Thymus (tissue), 11 donors: ENCODE measurements around the gene RBM15B. TPM values are rescaled to one million over a fixed set of nuclear protein-coding genes. Genes with fewer than 3 reads are reported as not detected.

Experiments used
- DNase-seq, 9 donors: peaks; one replicate each; pipeline ENCODE4 v3.0.0-alpha.2; 2013; ENCODE audit warnings: low spot score in 9 of 9, low read depth in 6 of 9, missing footprints in 1 of 9
- H3K27ac ChIP-seq, 2 donors: one replicate each; pipeline ENCODE4 v1.5.1; 2013; ENCODE audit warnings: control low read depth in 1 of 2, low read depth in 1 of 2, low read length in 1 of 2, mild to moderate bottlenecking in 1 of 2, moderate library complexity in 1 of 2
- H3K27me3 ChIP-seq, 2 donors: one replicate each; pipeline ENCODE4 v1.5.1; 2013; ENCODE audit warnings: low read length in 1 of 2; ENCODE audit not compliant: control insufficient read depth in 2 of 2, insufficient read depth in 1 of 2
- H3K36me3 ChIP-seq, 2 donors: one replicate each; pipeline ENCODE4 v1.5.1; 2013; ENCODE audit warnings: low read length in 1 of 2, mild to moderate bottlenecking in 1 of 2, moderate library complexity in 1 of 2; ENCODE audit not compliant: control insufficient read depth in 2 of 2, insufficient read depth in 2 of 2
- H3K4me1 ChIP-seq, 2 donors: one replicate each; pipeline ENCODE4 v1.5.1; 2013; ENCODE audit warnings: low read length in 2 of 2; ENCODE audit not compliant: control insufficient read depth in 2 of 2, insufficient read depth in 2 of 2
- H3K4me3 ChIP-seq, 2 donors: one replicate each; pipeline ENCODE4 v1.5.1; 2013; ENCODE audit warnings: low read length in 2 of 2, control low read depth in 1 of 2, mild to moderate bottlenecking in 1 of 2
- H3K9me3 ChIP-seq, 2 donors: one replicate each; pipeline ENCODE4 v1.5.1; 2013; ENCODE audit warnings: low read length in 1 of 2, mild to moderate bottlenecking in 1 of 2; ENCODE audit not compliant: control insufficient read depth in 2 of 2, insufficient read depth in 1 of 2
- WGBS: extraction: QIAGEN DNeasy Blood & Tissue Kit; methylation state at CpG from one replicate; pipeline ENCODE4 v1.1.7; 2013; 5-methylcytosine and 5-hydroxymethylcytosine counted together
- polyA plus RNA-seq: library from polyadenylated mRNA; stranded (reverse); fragments of 200-250 nt; gene quantifications from one replicate; pipeline ENCODE4 v1.2.3, GENCODE V29; 2013
- total RNA-seq: library from RNA; stranded (reverse); fragments of 120-200 nt; gene quantifications from one replicate; pipeline ENCODE4 v1.2.4, GENCODE V29; 2013
- donor health status: healthy.

Gene RBM15B
- total and polyA plus RNA-seq, 2 donors, result 13.0 to 17.7 TPM

DNA sequence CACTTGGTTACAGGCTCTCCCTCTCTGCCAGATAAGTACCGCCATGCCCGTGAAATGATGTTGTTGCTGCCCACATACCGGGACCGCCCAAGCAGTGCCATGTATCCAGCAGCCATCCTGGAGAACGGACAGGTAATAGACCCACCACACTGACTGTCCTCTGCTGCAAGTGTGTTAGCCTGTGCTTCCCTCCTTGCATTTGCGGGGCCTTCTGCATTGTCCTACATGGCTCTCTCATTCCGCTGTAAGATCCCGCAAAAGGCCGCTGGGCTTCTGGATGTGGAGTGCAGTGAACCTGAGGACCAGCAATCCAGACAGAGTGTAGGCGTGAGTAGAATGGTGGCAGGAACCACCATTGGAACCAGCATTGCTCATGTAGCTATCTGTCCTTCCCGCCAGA lies 16.6 kb upstream of the RBM15B start:
- no peaks in the 10 kb centered on the region for H3K9me3 ChIP-seq
- WGBS, result 97% methylated on average over 11 of the region's 11 CpGs
- no peak overlapping the region for H3K4me3 ChIP-seq
- DNase-seq, result no peak
- H3K4me1 ChIP-seq, result peaks cover 8 to 17% of the 10 kb centered on the region in 2 donors
- peaks cover 0 to 2% of the 10 kb centered on the region in 2 donors for H3K27me3 ChIP-seq
- no peaks in the 10 kb centered on the region for H3K36me3 ChIP-seq
- no peak overlapping the region for H3K27ac ChIP-seq

DNA sequence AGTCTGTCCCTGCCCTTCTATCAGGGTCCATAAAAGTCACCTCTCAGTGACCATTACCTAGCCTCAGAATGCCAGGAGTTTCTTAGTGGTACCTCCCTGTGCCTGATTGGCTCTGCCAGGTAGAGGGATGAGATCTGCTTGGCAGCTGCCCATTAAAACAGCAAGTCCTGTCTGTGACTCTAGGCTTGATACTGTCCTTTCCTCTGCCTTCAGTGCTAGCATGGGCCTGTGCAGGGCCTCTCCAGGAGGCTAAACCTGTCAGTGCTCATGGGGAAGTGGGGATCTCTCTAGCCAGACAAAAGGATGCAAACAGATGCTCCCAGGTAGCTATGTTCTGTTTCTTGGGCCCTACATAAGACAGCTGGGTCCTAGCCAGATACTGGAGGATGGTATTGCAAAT lies 15.9 kb upstream of the RBM15B start:
- no peaks in the 10 kb centered on the region for H3K36me3 ChIP-seq
- H3K27ac ChIP-seq, result no peak overlapping the region
- H3K4me3 ChIP-seq, result no peak overlapping the region
- peaks cover 0 to 2% of the 10 kb centered on the region in 2 donors for H3K27me3 ChIP-seq
- peaks cover 15 to 24% of the 10 kb centered on the region in 2 donors for H3K4me1 ChIP-seq
- no peak for DNase-seq
- no peaks in the 10 kb centered on the region for H3K9me3 ChIP-seq

DNA sequence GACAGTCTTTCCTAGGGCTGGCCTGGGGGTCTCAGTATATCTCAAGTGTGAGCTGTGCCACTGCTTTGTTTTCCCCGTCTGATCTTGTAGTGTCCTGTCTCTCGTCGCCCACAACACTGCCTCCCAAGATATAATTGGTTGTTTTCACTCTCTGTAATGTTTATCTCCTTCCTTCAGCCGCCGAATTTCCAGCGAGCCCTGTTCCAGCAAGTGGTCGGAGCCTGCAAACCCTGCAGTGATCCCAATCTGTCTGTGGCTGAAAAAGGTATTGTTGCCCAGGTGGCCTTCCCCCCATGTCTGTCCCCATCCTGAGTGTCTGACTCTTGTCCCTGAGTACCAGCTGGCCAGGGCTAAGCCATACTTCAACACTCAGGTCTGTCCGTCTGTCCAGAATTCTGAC lies 15.5 kb upstream of the RBM15B start:
- DNase-seq, result no peak
- Histone ChIP-seq H3K27me3 (no peaks in the 10 kb centered on the region), H3K27ac (no peak overlapping the region), H3K4me3 (no peak overlapping the region), H3K9me3 (no peaks in the 10 kb centered on the region), H3K4me1 (peaks cover 16 to 27% of the 10 kb centered on the region in 2 donors), H3K36me3 (no peaks in the 10 kb centered on the region)
- WGBS, result 96% methylated on average over 8 of the region's 8 CpGs

DNA sequence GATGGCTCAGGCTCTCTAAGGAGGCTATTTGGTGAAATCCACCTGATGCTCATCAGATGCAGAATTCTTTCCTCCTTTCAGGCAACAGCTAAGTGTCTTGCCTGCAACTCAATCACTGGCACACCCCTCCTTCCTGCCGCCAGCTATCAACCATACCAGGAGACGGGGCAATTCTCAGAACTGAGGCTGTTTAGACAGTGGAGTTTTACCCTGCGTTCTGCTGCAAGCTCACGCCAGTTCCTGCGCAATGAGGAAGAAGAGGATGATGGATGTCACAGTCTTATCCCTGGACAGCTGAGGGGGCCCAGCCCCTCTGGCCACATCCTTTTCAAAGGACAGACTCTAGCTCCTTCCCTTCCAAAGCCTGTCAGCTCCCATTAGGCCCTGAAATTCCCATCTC lies 13.0 kb upstream of the RBM15B start:
- DNase-seq, result no peak
- 48% methylated on average over 5 of the region's 5 CpGs for WGBS
- no peak overlapping the region for H3K27ac ChIP-seq
- H3K9me3 ChIP-seq, result no peaks in the 10 kb centered on the region
- no peaks in the 10 kb centered on the region for H3K36me3 ChIP-seq
- H3K4me3 ChIP-seq, result no peak overlapping the region
- peaks cover 17 to 27% of the 10 kb centered on the region in 2 donors for H3K4me1 ChIP-seq
- no peaks in the 10 kb centered on the region for H3K27me3 ChIP-seq

DNA sequence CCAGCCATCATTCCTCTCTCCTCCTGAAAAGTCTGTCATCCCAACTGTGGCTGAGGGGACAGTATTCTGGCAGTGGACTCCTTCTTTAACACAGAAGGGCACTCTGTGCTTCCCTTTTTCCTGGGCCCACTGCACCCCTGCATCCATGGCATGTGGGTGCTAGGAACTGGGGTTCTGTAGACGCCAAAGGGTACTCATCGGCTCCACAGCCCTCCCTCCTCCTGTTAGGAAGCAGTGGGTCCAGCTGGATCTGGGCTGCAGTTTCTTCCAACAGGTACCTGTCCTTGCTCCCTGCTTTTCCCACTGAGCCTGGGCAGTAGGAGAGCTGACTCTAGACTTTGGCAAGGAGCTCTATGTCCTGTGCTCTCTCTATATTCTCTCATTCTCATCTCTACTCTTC lies 12.4 kb upstream of the RBM15B start:
- Histone ChIP-seq H3K27me3 (no peaks in the 10 kb centered on the region), H3K4me3 (no peak overlapping the region), H3K9me3 (no peaks in the 10 kb centered on the region), H3K4me1 (peaks cover 20 to 31% of the 10 kb centered on the region in 2 donors), H3K36me3 (no peaks in the 10 kb centered on the region), H3K27ac (no peak overlapping the region)
- WGBS, result 80% methylated on average over 2 of the region's 2 CpGs
- DNase-seq, result no peak

DNA sequence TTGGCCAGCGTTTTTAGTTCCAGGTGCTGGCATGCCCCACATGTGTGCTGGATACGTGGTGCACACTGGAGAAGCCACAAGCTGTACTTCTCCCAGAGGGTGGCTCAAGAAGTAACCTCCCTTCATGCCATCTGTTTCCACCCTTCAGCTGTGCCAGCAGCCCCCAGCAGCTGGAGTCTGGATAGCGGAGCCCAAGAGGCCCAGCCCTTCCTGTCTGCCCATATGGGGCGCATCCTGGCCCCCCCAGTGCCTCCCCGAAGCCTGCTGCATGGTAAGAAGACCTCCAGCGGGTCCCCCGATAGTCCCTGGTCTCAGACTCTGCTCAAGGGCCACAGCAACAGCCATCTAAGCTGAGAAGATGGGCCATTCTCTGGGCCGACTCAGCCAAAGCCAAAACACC lies 11.8 kb upstream of the RBM15B start:
- 10% methylated on average over 8 of the region's 8 CpGs for WGBS
- Histone ChIP-seq H3K27me3 (no peaks in the 10 kb centered on the region), H3K9me3 (no peaks in the 10 kb centered on the region), H3K4me3 (no peak overlapping the region), H3K36me3 (no peaks in the 10 kb centered on the region), H3K27ac (peak overlapping the region; percentile 19 to 57), H3K4me1 (peaks cover 22 to 34% of the 10 kb centered on the region in 2 donors)
- DNase-seq, result peak in 2 of 9 donors; percentile 30 to 53

DNA sequence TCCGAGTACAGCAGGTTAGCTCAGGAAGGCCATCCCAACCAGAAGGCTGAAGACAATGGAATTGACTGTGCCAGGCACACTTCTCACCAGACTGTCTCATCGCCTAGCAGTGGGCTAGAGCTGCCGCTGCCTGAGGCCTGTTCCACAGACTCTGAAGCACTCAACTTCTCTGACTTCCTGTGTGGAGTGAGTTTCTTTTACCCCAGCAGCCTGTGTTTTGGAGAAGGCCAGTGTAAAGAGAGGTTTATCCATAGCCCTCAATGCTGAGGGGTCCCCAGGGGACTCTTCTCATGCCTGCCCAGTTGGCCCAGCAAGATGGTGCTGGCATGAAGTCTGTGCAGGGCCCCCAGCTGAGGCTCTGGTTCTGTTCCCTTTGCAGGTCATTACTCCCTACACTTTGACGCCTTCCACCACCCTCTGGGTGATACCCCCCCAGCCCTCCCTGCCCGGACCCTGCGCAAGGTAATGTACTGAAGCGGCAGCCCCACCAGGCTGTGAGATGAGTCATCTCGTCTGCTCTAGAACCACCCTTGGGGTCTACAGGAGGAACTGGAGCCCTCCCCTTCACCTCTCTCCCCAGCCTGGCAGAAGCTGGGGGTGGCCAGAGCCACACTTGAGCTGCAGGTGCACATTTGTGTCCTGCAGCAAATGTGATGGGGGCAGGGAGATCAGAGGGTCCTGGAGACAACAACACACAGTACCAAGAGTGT lies 11.2 kb upstream of the RBM15B start:
- Histone ChIP-seq H3K4me1 (peaks cover 23 to 34% of the 10 kb centered on the region in 2 donors), H3K36me3 (no peaks in the 10 kb centered on the region), H3K9me3 (no peaks in the 10 kb centered on the region), H3K27me3 (no peaks in the 10 kb centered on the region), H3K4me3 (no peak overlapping the region), H3K27ac (peak overlapping the region; percentile 50 to 57)
- 41% methylated on average over 8 of the region's 8 CpGs for WGBS
- peak in 2 of 9 donors; percentile 30 to 48 for DNase-seq

DNA sequence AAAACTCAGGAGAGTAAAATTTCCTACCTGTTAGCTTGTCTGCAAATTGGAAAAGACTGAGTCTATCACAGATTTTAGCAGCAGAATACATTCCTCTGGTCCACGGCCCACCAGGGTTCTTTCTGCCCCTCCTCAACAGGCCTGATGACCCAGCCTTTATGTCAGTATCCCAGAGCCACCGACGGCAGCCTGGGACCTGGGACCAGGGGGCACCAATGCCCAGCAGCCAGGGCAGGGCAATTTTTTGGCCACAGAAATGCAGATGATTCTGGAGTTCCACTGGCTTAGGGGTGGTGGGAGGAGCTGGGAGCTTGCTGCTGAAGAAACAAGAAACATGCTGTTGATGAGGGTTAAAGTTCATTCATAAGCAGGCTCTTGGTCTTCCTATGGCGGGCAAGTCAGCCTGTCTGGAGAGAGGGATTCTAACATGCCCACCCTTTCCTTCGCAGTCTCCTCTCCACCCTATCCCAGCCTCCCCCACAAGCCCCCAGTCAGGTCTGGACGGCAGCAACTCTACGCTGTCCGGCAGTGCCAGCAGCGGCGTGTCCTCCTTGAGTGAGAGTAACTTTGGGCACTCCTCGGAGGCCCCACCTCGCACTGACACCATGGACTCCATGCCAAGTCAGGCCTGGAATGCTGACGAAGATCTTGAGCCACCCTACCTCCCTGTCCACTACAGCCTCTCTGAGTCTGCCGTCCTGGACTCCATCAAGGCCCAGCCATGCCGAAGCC lies 10.3 kb upstream of the RBM15B start:
- Histone ChIP-seq H3K4me1 (peaks cover 26 to 37% of the 10 kb centered on the region in 2 donors), H3K4me3 (no peak overlapping the region), H3K27ac (peak overlapping the region in 1 of 2 donors; percentile 57), H3K36me3 (no peaks in the 10 kb centered on the region), H3K27me3 (no peaks in the 10 kb centered on the region), H3K9me3 (no peaks in the 10 kb centered on the region)
- DNase-seq, result no peak
- WGBS, result 96% methylated on average over 15 of the region's 15 CpGs

DNA sequence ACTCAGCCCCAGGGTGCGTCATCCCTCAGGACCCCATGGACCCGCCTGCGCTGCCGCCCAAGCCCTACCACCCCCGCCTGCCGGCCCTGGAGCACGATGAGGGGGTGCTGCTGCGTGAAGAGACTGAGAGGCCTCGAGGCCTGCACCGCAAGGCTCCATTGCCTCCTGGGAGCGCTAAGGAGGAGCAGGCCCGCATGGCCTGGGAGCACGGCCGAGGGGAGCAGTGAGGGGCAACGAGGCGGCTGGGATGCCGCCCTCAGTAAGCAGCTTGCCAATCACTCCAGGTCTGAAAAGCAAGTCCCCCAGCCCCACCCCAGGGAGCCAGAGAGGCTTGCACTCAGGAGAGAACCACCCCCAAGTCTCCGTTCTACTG lies 9.8 kb upstream of the RBM15B start:
- WGBS, result 98% methylated on average over 18 of the region's 18 CpGs
- Histone ChIP-seq H3K4me3 (no peak overlapping the region), H3K27me3 (no peaks in the 10 kb centered on the region), H3K4me1 (peaks cover 31 to 43% of the 10 kb centered on the region in 2 donors), H3K27ac (no peak overlapping the region), H3K9me3 (no peaks in the 10 kb centered on the region), H3K36me3 (no peaks in the 10 kb centered on the region)
- no peak for DNase-seq
